Gastrocnemius medialis (tissue), 4 donors: Measurements from ENCODE around the gene APBB2.

Source experiments
- CTCF ChIP-seq, 5 experiments: fragments of 450-650 bp in 3 of 5; fragments of 200-600 bp in 2 of 5; sonication (generic) in 2 of 5; IDR thresholded peaks in 4 of 5; conservative IDR thresholded peaks in 1 of 5; 1 replicate in 4 of 5; 2 replicates in 1 of 5; pipeline ENCODE4 v1.5.1; 2016 to 2019; ENCODE audit warnings: antibody characterized with exemption in 5 of 5, mild to moderate bottlenecking in 3 of 5, moderate library complexity in 3 of 5
- POLR2A ChIP-seq, 2 donors: fragments of 450-650 bp; IDR thresholded peaks; one replicate each; pipeline ENCODE4 v1.6.1; 2017; ENCODE audit warnings: antibody characterized with exemption in 2 of 2, mild to moderate bottlenecking in 2 of 2, moderate library complexity in 2 of 2

- TF ChIP-seq CTCF (IDR thresholded peaks at IDR 0.05 in 4 of 5, conservative IDR thresholded peaks at IDR 0.05 in 1 of 5) (no peak), POLR2A (IDR thresholded peaks at IDR 0.05) (no peak)
Observed at GRCh38 chr4:41142376-41143310, 71.7 kb downstream of the APBB2 start.
